GM12878 (cell line): Measurements from ENCODE around the gene PKP4. TPM values are rescaled to one million over a fixed set of nuclear protein-coding genes. Genes with fewer than 3 reads are reported as not detected.

Experiments used
- ATAC-seq: fragments of 200-7000 bp; cut with Tn5 transposase; 3 replicates; pipeline ENCODE4 v1.9.1; 2020; ENCODE audit warnings: mild to moderate bottlenecking, moderate library complexity
- BruUV-seq: library from RNA; stranded (reverse); fragments of 400-500 nt; replicated peaks from 2 replicates; lab custom pipeline; 2021; lab: Mats Ljungman, UMichigan
- CTCF ChIA-PET: fragments of 300-600 bp; sonication (Branson Sonifier 250); formaldehyde crosslinking; extraction: SDS; loops from one replicate; lab custom pipeline; 2021; ENCODE audit warnings: inconsistent platforms; lab: Yijun Ruan, JAX
- POLR2A ChIA-PET: fragments of 350-600 bp; formaldehyde crosslinking; extraction: SDS; loops from one replicate; lab custom pipeline; 2021; ENCODE audit warnings: inconsistent platforms; lab: Charles Lee
- RAD21 ChIA-PET: fragments of 300-600 bp; sonication (Branson Sonifier 250); formaldehyde crosslinking; loops from one replicate; lab custom pipeline; 2023; ENCODE audit warnings: antibody characterized with exemption; ENCODE audit not compliant: unreplicated experiment; lab: Charles Lee
- SMC1A ChIA-PET: fragments of 300-600 bp; sonication (Branson Sonifier 250); formaldehyde crosslinking; loops from one replicate; lab custom pipeline; 2023; ENCODE audit not compliant: unreplicated experiment, uncharacterized antibody; lab: Charles Lee
- DNase-seq: peaks from one replicate; pipeline ENCODE4 v3.0.0-alpha.2; 2011; ENCODE audit warnings: low read depth, low spot score
- FAIRE-seq: peaks from 3 replicates; lab custom pipeline; 2011; peaks lifted over from hg19 to GRCh38; lab: Jason Lieb, UNC
- H2AFZ ChIP-seq: 2 replicates; pipeline ENCODE4 v1.6.0; 2011; ENCODE audit warnings: low read depth, low read length, control low read depth; ENCODE audit not compliant: control insufficient read depth
- H3K27ac ChIP-seq: 2 replicates; pipeline ENCODE4 v1.5.1; 2011; ENCODE audit warnings: control low read depth; ENCODE audit not compliant: control insufficient read depth, insufficient read depth
- H3K27me3 ChIP-seq, 2 experiments: replicated peaks in 1 of 2; 2 replicates each; pipeline versions ENCODE4 v1.6.0 to v1.6.1; 2011; ENCODE audit warnings: low read length in 1 of 2; ENCODE audit not compliant: control insufficient read depth in 2 of 2, insufficient read depth in 2 of 2
- H3K36me3 ChIP-seq, 2 experiments: 2 replicates each; pipeline ENCODE4 v1.5.1; 2011; ENCODE audit warnings: low read length in 1 of 2; ENCODE audit not compliant: control insufficient read depth in 2 of 2, insufficient read depth in 2 of 2
- H3K4me1 ChIP-seq: 2 replicates; pipeline ENCODE4 v1.6.1; 2011; ENCODE audit warnings: mild to moderate bottlenecking, low read length, moderate library complexity, mixed read lengths; ENCODE audit not compliant: control insufficient read depth, insufficient read depth
- H3K4me2 ChIP-seq: 2 replicates; pipeline ENCODE4 v1.6.0; 2011; ENCODE audit warnings: control low read depth; ENCODE audit not compliant: control insufficient read depth, insufficient read depth
- H3K4me3 ChIP-seq: fragments of 200-600 bp; sonication (generic); 2 replicates; pipeline ENCODE4 v1.5.1; 2016
- H3K79me2 ChIP-seq: 2 replicates; pipeline ENCODE4 v1.6.0; 2011; ENCODE audit warnings: low read length; ENCODE audit not compliant: control insufficient read depth, insufficient read depth
- H3K9ac ChIP-seq: 2 replicates; pipeline ENCODE4 v1.8.0; 2011; ENCODE audit warnings: low read length, control low read depth, mixed read lengths; ENCODE audit not compliant: control insufficient read depth, insufficient read depth
- H3K9me3 ChIP-seq: replicated peaks from 3 replicates; pipeline ENCODE4 v1.5.1; 2011; ENCODE audit warnings: mild to moderate bottlenecking, low read length; ENCODE audit not compliant: control insufficient read depth, insufficient read depth
- H4K20me1 ChIP-seq: 2 replicates; pipeline ENCODE4 v1.6.0; 2011; ENCODE audit not compliant: control insufficient read depth, insufficient read depth
- ATF3 ChIP-seq: IDR thresholded peaks from 2 replicates; pipeline ENCODE4 v1.6.1; 2011; ENCODE audit warnings: low read depth, mild to moderate bottlenecking, low read length, moderate library complexity, borderline replicate concordance; ENCODE audit errors: extremely low read depth
- CBX3 ChIP-seq: fragments of 200-600 bp; sonication (generic); IDR thresholded peaks from 2 replicates; pipeline ENCODE4 v1.6.1; 2016; ENCODE audit warnings: low read depth, borderline replicate concordance
- CUX1 ChIP-seq: IDR thresholded peaks from 2 replicates; pipeline ENCODE4 v1.6.1; 2012; ENCODE audit warnings: improper control_type of control experiment, low read depth, low read length; ENCODE audit not compliant: insufficient replicate concordance
- E2F4 ChIP-seq: IDR thresholded peaks from 2 replicates; pipeline ENCODE4 v1.6.1; 2012; ENCODE audit warnings: low read depth, low read length, improper control_type of control experiment
- JUNB ChIP-seq: IDR thresholded peaks from 2 replicates; pipeline ENCODE4 v1.6.1; 2016; ENCODE audit warnings: antibody characterized with exemption, mild to moderate bottlenecking
- MTA2 ChIP-seq: fragments of 450-650 bp; IDR thresholded peaks from 2 replicates; pipeline ENCODE4 v1.6.1; 2016; ENCODE audit warnings: low read depth, mild to moderate bottlenecking, moderate library complexity
- MYC ChIP-seq: IDR thresholded peaks from 2 replicates; pipeline ENCODE4 v1.6.1; 2011; ENCODE audit warnings: mild to moderate bottlenecking, low read length, moderate library complexity, inconsistent platforms; ENCODE audit not compliant: insufficient read depth, insufficient replicate concordance, insufficient read length, severe bottlenecking
- NR2C2 ChIP-seq: IDR thresholded peaks from 2 replicates; pipeline ENCODE4 v1.6.1; 2011; ENCODE audit warnings: borderline replicate concordance, low read depth; ENCODE audit not compliant: control insufficient read depth, insufficient read length
- NRF1 ChIP-seq: conservative IDR thresholded peaks from 2 replicates; pipeline ENCODE4 v1.6.1; 2011; ENCODE audit warnings: mild to moderate bottlenecking, low read depth, low read length, improper control_type of control experiment
- POLR2AphosphoS2 ChIP-seq: IDR thresholded peaks from 2 replicates; pipeline ENCODE4 v1.6.1; 2011; ENCODE audit warnings: low read depth, mild to moderate bottlenecking, low read length, improper control_type of control experiment, moderate library complexity
- POLR2AphosphoS5 ChIP-seq: IDR thresholded peaks from 2 replicates; pipeline ENCODE4 v1.6.1; 2011; ENCODE audit warnings: mild to moderate bottlenecking, low read length, inconsistent platforms
- STAT1 ChIP-seq: fragments of 450-650 bp; conservative IDR thresholded peaks from 2 replicates; pipeline ENCODE4 v1.6.1; 2014; ENCODE audit warnings: antibody characterized with exemption, mild to moderate bottlenecking
- TCF12 ChIP-seq: IDR thresholded peaks from 2 replicates; pipeline ENCODE4 v1.6.1; 2011; ENCODE audit warnings: low read depth, mild to moderate bottlenecking, low read length
- TCF7 ChIP-seq: IDR thresholded peaks from 2 replicates; pipeline ENCODE4 v1.6.1; 2014; ENCODE audit warnings: antibody characterized with exemption, borderline replicate concordance
- ZNF384 ChIP-seq: IDR thresholded peaks from 2 replicates; pipeline ENCODE4 v1.6.1; 2012; ENCODE audit warnings: low read depth, mild to moderate bottlenecking, low read length, improper control_type of control experiment, borderline replicate concordance
- ZSCAN29 ChIP-seq: fragments of 450-650 bp; IDR thresholded peaks from 2 replicates; pipeline ENCODE4 v1.6.1; 2017; ENCODE audit warnings: mild to moderate bottlenecking, moderate library complexity
- ZZZ3 ChIP-seq: IDR thresholded peaks from 2 replicates; pipeline ENCODE4 v1.6.1; 2011; ENCODE audit warnings: low read depth; ENCODE audit not compliant: control insufficient read depth, insufficient read length
- WGBS: methylation state at CpG from one replicate; pipeline ENCODE4 v1.1.6; 2016; ENCODE audit warnings: low lambda C conversion rate; ENCODE audit not compliant: insufficient replicate concordance, insufficient coverage; ENCODE audit errors: missing lambda C conversion rate; 5-methylcytosine and 5-hydroxymethylcytosine counted together
- in situ Hi-C: fragments of 300-500 bp; cut with MboI; formaldehyde crosslinking; loops from 9 replicates; pipeline ENCODE4 v1.14.3; 2018; ENCODE audit warnings: mixed read lengths
- intact Hi-C: fragments of 100-400 bp; cut with micrococcal nuclease; formaldehyde crosslinking; loops from one replicate; pipeline ENCODE4 v1.14.2; 2022; ENCODE audit not compliant: unreplicated experiment
- polyA plus RNA-seq, 11 experiments: library from polyadenylated mRNA; depleted of rRNA in 4 of 11; unstranded in 6 of 11; stranded (reverse) in 5 of 11; fragments of >200 nt; fragmentation: Nextera tagmentation in 4 of 11; fragmentation: Illumina TruSeq in 1 of 11; extraction: Ambion mirVana in 4 of 11; extraction: Trizol in 1 of 11; gene quantifications; 1 replicate in 1 of 11; 2 replicates in 10 of 11; pipeline versions ENCODE4 v1.2.1 to v1.2.3, GENCODE V29; 2011 to 2016; ENCODE audit warnings: inconsistent platforms in 2 of 11, missing spikeins in 2 of 11, low read depth in 1 of 11
- total RNA-seq, 4 experiments: library from RNA; depleted of rRNA in 3 of 4; stranded (reverse); fragments of >200 nt in 3 of 4; fragmentation: Illumina TruSeq in 1 of 4; extraction: Trizol in 1 of 4; gene quantifications; 2 replicates each; pipeline versions ENCODE4 v1.2.1 to v1.2.3, GENCODE V29; 2013 to 2021
- TF ChIP-seq, protein P1 (sequence below): IDR thresholded peaks from 2 replicates; pipeline ENCODE4 v1.6.1; 2012; ENCODE audit warnings: low read length, inconsistent platforms

The PKP4 gene
- total and polyA plus RNA-seq, 10 of the 15 experiments (the other 5 are each of a cell fraction or from before 2014, with no cell fraction given) = 4.8 to 35.8 (median 17.7) TPM

GRCh38 chr2:158507141-158507540 is 50.4 kb downstream of the PKP4 start:
- intact Hi-C loops (no loop called here), in situ Hi-C loops (no loop called here)
- Histone ChIP-seq H3K9me3 (no peaks in the 10 kb centered on the region), H3K4me3 (no peak overlapping the region), H2AFZ (no peak overlapping the region), H3K27ac (no peak overlapping the region), H3K79me2 (no peaks in the 10 kb centered on the region), H4K20me1 (no peaks in the 10 kb centered on the region), H3K4me1 (no peaks in the 10 kb centered on the region), H3K9ac (no peak overlapping the region), H3K27me3 (no peaks in the 10 kb centered on the region), H3K4me2 (no peak overlapping the region), H3K36me3 (no peaks in the 10 kb centered on the region)
- ChIA-PET CTCF (no interaction called here), SMC1A (no interaction called here), RAD21 (no interaction called here), POLR2A (no interaction called here)
- WGBS = 4% methylated on average over 4 of the region's 4 CpGs
- ATAC-seq (peak; percentile 76), DNase-seq (no peak), FAIRE-seq (peak; percentile 88)
- no TSS peak for BruUV-seq
- TF ChIP-seq TCF12 = no peak
- TF ChIP-seq ZNF384 = no peak
- TF ChIP-seq POLR2AphosphoS5 = no peak
- TF ChIP-seq CUX1 = no peak
- no peak for TF ChIP-seq CBX3
- no peak for TF ChIP-seq ZZZ3
- TF ChIP-seq TCF7 = no peak
- TF ChIP-seq ATF3 = no peak
- no peak for TF ChIP-seq ZSCAN29
- no peak for TF ChIP-seq STAT1
- no peak for TF ChIP-seq NR2C2
- TF ChIP-seq POLR2AphosphoS2 = no peak
- no peak for TF ChIP-seq E2F4
- TF ChIP-seq, protein P1, sequence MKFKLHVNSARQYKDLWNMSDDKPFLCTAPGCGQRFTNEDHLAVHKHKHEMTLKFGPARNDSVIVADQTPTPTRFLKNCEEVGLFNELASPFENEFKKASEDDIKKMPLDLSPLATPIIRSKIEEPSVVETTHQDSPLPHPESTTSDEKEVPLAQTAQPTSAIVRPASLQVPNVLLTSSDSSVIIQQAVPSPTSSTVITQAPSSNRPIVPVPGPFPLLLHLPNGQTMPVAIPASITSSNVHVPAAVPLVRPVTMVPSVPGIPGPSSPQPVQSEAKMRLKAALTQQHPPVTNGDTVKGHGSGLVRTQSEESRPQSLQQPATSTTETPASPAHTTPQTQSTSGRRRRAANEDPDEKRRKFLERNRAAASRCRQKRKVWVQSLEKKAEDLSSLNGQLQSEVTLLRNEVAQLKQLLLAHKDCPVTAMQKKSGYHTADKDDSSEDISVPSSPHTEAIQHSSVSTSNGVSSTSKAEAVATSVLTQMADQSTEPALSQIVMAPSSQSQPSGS = 0 out of 2 replicates have a peak, but pooled peaks have one; percentile 22
- TF ChIP-seq MYC = no peak
- TF ChIP-seq MTA2 = no peak
- no peak for TF ChIP-seq NRF1
- TF ChIP-seq JUNB = peak; percentile 81
